Sigmoid colon (tissue), 7 donors: ENCODE results near the gene PDS5B. TPM values are rescaled to one million over a fixed set of nuclear protein-coding genes. Genes with fewer than 3 reads are reported as not detected.

Experiments
- DNase-seq: peaks from one replicate; pipeline ENCODE4 v3.0.0-alpha.2; 2019
- H3K27ac ChIP-seq, 4 donors: fragments of 200-600 bp; sonication (generic); one replicate each; pipeline ENCODE4 v1.5.1; 2016 to 2019; ENCODE audit warnings: mild to moderate bottlenecking in 1 of 4
- H3K27me3 ChIP-seq, 3 donors: fragments of 200-600 bp; sonication (generic); one replicate each; pipeline ENCODE4 v1.5.1; 2019; ENCODE audit warnings: mild to moderate bottlenecking in 1 of 3
- H3K36me3 ChIP-seq, 4 donors: fragments of 200-600 bp; sonication (generic); one replicate each; pipeline ENCODE4 v1.5.1; 2016 to 2019
- H3K4me1 ChIP-seq, 4 donors: fragments of 200-600 bp; sonication (generic); one replicate each; pipeline ENCODE4 v1.5.1; 2017 to 2019
- H3K4me3 ChIP-seq, 4 donors: fragments of 200-600 bp; sonication (generic); one replicate each; pipeline ENCODE4 v1.5.1; 2017 to 2019; ENCODE audit warnings: mild to moderate bottlenecking in 2 of 4, moderate library complexity in 1 of 4
- H3K9me3 ChIP-seq, 4 donors: fragments of 200-600 bp in 3 of 4; sonication (generic) in 3 of 4; one replicate each; pipeline versions ENCODE4 v1.5.1 to v1.6.1; 2013 to 2019
- EP300 ChIP-seq, 4 donors: sonication (generic); formaldehyde crosslinking; IDR thresholded peaks; one replicate each; pipeline ENCODE4 v1.6.1; 2017; ENCODE audit warnings: antibody characterized with exemption in 4 of 4
- POLR2A ChIP-seq, 2 donors: fragments of 450-650 bp; IDR thresholded peaks; one replicate each; pipeline ENCODE4 v1.6.1; 2016; ENCODE audit warnings: antibody characterized with exemption in 2 of 2, mild to moderate bottlenecking in 2 of 2, moderate library complexity in 2 of 2
- POLR2AphosphoS5 ChIP-seq, 4 donors: sonication (generic); formaldehyde crosslinking; IDR thresholded peaks; one replicate each; pipeline ENCODE4 v1.6.1; 2017; ENCODE audit warnings: antibody characterized with exemption in 4 of 4
- WGBS, 2 donors: extraction: QIAGEN DNeasy Blood & Tissue Kit; methylation state at CpG; one replicate each; pipeline ENCODE4 v1.1.7; 2013; 5-methylcytosine and 5-hydroxymethylcytosine counted together
- intact Hi-C: fragments of 100-400 bp; cut with DNase I; formaldehyde crosslinking; loops from one replicate; pipeline ENCODE4 v1.15.1; 2023
- polyA plus RNA-seq, 3 donors: library from polyadenylated mRNA; stranded (reverse); fragments of 200-250 nt; gene quantifications; one replicate each; pipeline ENCODE4 v1.2.3, GENCODE V29; 2013
- total RNA-seq, 4 donors: library from RNA; depleted of rRNA; stranded (reverse); fragments of >200 nt; gene quantifications; one replicate each; pipeline ENCODE4 v1.1.0, GENCODE V29; 2016
- TF ChIP-seq, protein P1 (sequence below), 4 experiments: fragments of 450-650 bp in 3 of 4; fragments of 200-600 bp in 1 of 4; IDR thresholded peaks; one replicate each; pipeline ENCODE4 v1.5.1; 2016 to 2019; ENCODE audit warnings: antibody characterized with exemption in 4 of 4, mild to moderate bottlenecking in 3 of 4, moderate library complexity in 2 of 4
- donor health status: healthy with polysubstance abuse.
- donor health status: Bipolar disorder and iron deficiency.
- donor health status: healthy.

Gene PDS5B
- total and polyA plus RNA-seq, 7 donors = 3.6 to 65.0 (median 52.8) TPM

DNA sequence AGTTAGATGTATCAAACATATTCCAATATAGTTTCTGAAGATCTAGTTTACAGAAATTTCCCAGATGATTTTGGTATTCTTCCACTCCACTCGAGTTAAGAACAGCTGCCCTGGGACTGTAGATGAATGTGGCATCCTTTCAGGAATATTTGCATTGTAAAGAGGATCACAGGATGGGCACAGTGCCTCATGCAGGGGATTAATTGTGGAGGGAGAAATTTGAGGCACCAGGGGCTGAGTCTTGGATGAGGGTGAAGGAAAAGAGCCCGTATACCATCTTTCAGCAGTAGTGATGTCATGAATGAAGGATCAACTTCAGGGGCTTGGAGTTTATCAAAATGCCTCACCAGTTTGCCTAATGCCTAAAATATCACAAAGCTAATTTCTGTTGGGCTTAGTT, 4.0 kb upstream of the PDS5B start:
- no peak for TF ChIP-seq POLR2AphosphoS5 (IDR thresholded peaks at IDR 0.05)
- no peak for TF ChIP-seq EP300 (IDR thresholded peaks at IDR 0.05)
- no peak for TF ChIP-seq POLR2A (IDR thresholded peaks at IDR 0.05)
- TF ChIP-seq, protein P1, sequence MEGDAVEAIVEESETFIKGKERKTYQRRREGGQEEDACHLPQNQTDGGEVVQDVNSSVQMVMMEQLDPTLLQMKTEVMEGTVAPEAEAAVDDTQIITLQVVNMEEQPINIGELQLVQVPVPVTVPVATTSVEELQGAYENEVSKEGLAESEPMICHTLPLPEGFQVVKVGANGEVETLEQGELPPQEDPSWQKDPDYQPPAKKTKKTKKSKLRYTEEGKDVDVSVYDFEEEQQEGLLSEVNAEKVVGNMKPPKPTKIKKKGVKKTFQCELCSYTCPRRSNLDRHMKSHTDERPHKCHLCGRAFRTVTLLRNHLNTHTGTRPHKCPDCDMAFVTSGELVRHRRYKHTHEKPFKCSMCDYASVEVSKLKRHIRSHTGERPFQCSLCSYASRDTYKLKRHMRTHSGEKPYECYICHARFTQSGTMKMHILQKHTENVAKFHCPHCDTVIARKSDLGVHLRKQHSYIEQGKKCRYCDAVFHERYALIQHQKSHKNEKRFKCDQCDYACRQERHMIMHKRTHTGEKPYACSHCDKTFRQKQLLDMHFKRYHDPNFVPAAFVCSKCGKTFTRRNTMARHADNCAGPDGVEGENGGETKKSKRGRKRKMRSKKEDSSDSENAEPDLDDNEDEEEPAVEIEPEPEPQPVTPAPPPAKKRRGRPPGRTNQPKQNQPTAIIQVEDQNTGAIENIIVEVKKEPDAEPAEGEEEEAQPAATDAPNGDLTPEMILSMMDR (IDR thresholded peaks at IDR 0.05) = no peak
- no peak for DNase-seq
- H3K4me1 ChIP-seq = peaks cover 0 to 6% (median 5%) of the 10 kb centered on the region in 4 donors
- no peaks in the 10 kb centered on the region for H3K27me3 ChIP-seq
- no peaks in the 10 kb centered on the region for H3K36me3 ChIP-seq
- WGBS, 2 donors = 67 to 76% methylated on average over 2 of the region's 2 CpGs
- intact Hi-C loops = loop anchor here (5.0 to 10.0 kb wide), 3 partner anchors 200 to 670 kb away; no protein-coding TSS in a partner anchor
- no peak overlapping the region for H3K27ac ChIP-seq
- H3K9me3 ChIP-seq = no peaks in the 10 kb centered on the region
- no peak overlapping the region for H3K4me3 ChIP-seq

DNA sequence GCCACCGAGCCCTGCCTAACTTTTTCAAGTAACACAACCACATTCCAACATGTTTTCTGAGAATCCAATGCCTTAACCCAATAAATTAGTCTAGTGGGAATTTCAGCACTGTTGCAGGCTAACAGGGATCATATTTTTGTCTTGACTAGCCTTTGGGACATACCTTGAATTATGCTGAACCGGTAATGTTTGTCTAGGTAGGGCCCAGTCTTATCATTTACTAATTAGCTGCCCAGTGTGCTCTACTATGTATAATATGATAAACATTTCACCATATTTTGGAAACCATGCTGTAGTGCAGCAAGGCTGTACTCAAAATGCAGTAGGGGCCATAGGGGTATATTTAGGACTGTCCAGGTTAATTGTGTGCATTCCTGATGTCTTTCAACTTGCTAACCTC, 3.3 kb upstream of the PDS5B start:
- intact Hi-C loops = loop anchor here (5.0 to 10.0 kb wide), 3 partner anchors 201 to 671 kb away; no protein-coding TSS in a partner anchor
- WGBS, 2 donors = 90 to 92% methylated on average over 2 of the region's 2 CpGs
- TF ChIP-seq POLR2A (IDR thresholded peaks at IDR 0.05) = no peak
- TF ChIP-seq EP300 (IDR thresholded peaks at IDR 0.05) = no peak
- TF ChIP-seq POLR2AphosphoS5 (IDR thresholded peaks at IDR 0.05) = no peak
- TF ChIP-seq, protein P1 (IDR thresholded peaks at IDR 0.05) = no peak

DNA sequence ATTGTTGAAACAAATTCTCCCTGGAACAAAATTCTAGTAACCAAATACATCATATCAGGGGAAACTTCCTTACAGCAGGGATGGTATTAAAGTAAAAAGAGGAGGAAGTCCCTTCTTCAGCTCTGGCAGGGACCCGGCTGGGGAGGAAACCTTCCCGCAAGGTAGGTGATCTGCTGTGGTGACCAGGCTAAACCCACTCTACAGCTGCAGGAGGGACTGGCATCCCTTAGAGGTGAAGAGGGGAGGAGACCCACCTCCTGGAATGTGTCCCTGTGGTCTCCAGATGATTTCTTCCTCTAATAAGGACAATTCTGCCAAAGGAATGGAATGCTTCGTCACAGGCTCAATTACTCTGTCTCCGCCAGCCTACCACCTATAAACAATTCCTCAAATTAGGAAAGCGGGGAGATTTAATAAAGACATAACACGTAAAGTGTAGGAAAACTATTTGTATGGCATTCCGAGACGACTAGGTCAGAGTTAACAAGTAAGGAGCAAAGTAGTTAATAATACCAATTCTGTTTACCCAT, 637 bp upstream of the PDS5B start:
- TF ChIP-seq EP300 (IDR thresholded peaks at IDR 0.05) = no peak
- TF ChIP-seq, protein P1 (IDR thresholded peaks at IDR 0.05) = no peak
- TF ChIP-seq POLR2A (IDR thresholded peaks at IDR 0.05) = no peak
- no peak for TF ChIP-seq POLR2AphosphoS5 (IDR thresholded peaks at IDR 0.05)
- Histone ChIP-seq H3K36me3 (no peaks in the 10 kb centered on the region), H3K4me3 (peak overlapping the region; percentile 36 to 87 (median 78)), H3K27ac (peak overlapping the region; percentile 90 to 99 (median 93)), H3K4me1 (peaks cover 0 to 32% (median 25%) of the 10 kb centered on the region in 4 donors), H3K9me3 (no peaks in the 10 kb centered on the region), H3K27me3 (no peaks in the 10 kb centered on the region)
- WGBS, 2 donors = 3 to 10% methylated on average over 8 of the region's 8 CpGs
- intact Hi-C loops = loop anchor here (1.0 to 10.0 kb wide), 7 partner anchors 48 to 957 kb away; partner anchors contain the start of genes KL, N4BP2L2 and STARD13
- no peak for DNase-seq

More for the DNA sequence above, 3.3 kb upstream of the PDS5B start:
- no peaks in the 10 kb centered on the region for H3K9me3 ChIP-seq
- peaks cover 0 to 7% (median 5%) of the 10 kb centered on the region in 4 donors for H3K4me1 ChIP-seq
- no peak overlapping the region for H3K4me3 ChIP-seq
- H3K36me3 ChIP-seq = no peaks in the 10 kb centered on the region
- H3K27ac ChIP-seq = no peak overlapping the region
- H3K27me3 ChIP-seq = no peaks in the 10 kb centered on the region
- no peak for DNase-seq

DNA sequence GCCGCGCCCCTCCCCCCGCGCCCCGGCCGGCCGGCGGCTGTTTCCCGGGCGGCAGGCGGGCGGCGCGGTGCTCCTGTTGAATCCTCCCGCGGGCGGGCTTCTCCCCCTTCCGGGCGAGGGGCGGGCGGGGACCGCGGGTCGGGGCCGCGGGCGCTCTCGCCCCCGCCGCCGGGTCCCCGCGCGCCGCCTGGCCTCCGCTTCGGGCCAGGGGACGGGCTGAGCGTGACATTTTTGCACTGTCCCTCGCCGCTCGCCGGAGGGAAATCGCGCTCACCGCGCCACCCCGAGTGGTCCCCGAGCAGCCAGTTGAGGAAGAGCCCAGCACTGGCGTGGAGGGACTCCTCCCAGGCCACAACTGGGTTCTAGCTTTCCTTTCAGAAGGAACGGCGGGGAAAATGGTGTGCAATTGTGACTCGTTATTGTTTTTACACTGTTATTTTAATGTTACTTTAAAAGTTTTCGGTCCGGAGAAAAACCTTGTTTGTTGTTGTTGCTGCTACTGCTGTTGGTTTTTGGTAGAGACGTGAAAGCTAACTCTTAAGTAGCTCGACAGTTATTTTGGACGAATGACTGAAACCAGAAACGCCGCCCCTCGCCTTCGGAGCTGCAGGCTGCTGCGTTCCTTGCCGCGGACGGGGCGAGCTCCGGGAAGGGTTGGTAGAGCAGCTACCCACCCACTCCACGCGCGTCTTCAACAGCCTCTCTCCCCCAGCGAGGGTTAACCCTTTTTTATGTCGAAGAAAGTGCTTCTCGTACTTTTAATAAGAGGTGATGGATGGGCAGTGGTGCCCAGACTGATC, 959 bp downstream of the PDS5B start:
- Histone ChIP-seq H3K9me3 (no peaks in the 10 kb centered on the region), H3K4me1 (peaks cover 0 to 47% (median 33%) of the 10 kb centered on the region in 4 donors), H3K27ac (peak overlapping the region; percentile 90 to 99 (median 93)), H3K36me3 (no peaks in the 10 kb centered on the region), H3K4me3 (peak overlapping the region; percentile 61 to 87 (median 78)), H3K27me3 (no peaks in the 10 kb centered on the region)
- intact Hi-C loops = loop anchor here (1.0 to 10.0 kb wide), 6 partner anchors 50 to 1137 kb away; partner anchors contain the start of genes KL, N4BP2L2 and STARD13
- DNase-seq = peak; percentile 89
- TF ChIP-seq POLR2A (IDR thresholded peaks at IDR 0.05) (no peak), POLR2AphosphoS5 (IDR thresholded peaks at IDR 0.05) (peak; percentile 31 to 70 (median 50))
- TF ChIP-seq, protein P1 (IDR thresholded peaks at IDR 0.05) = no peak
- 0% methylated on average over 74 of the region's 74 CpGs for WGBS, 2 donors
